ENCODE data around the gene TCFL5. TPM values are rescaled to one million over a fixed set of nuclear protein-coding genes. Genes with fewer than 3 reads are reported as not detected.

TCFL5 gene
- total RNA-seq, 4 donors from 2014 or later: 5.3 to 20.0 (median 14.2) TPM

DNA sequence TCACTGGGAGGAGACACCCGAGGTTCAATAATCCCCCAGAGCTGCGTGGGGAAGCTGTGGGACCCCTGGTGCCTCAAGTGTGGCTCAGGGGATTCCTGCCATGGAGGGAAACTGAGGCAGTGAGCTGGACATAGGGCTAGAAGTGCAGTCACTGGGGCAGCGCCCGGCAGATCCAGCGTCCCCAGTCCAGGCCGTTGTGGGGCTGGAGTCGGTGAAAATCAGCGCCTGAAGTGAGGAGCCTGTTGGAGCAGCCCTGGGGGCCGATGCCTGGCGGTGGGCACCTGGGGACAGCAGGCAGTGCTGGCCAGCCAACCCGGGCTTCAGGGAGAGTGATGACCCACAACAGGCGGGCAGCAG is 46.9 kb downstream of the TCFL5 start:
- H3K4me3 ChIP-seq: no peak overlapping the region
- no peaks in the 10 kb centered on the region for H3K36me3 ChIP-seq
- no peaks in the 10 kb centered on the region for H3K9me3 ChIP-seq
- TF ChIP-seq, protein P1, sequence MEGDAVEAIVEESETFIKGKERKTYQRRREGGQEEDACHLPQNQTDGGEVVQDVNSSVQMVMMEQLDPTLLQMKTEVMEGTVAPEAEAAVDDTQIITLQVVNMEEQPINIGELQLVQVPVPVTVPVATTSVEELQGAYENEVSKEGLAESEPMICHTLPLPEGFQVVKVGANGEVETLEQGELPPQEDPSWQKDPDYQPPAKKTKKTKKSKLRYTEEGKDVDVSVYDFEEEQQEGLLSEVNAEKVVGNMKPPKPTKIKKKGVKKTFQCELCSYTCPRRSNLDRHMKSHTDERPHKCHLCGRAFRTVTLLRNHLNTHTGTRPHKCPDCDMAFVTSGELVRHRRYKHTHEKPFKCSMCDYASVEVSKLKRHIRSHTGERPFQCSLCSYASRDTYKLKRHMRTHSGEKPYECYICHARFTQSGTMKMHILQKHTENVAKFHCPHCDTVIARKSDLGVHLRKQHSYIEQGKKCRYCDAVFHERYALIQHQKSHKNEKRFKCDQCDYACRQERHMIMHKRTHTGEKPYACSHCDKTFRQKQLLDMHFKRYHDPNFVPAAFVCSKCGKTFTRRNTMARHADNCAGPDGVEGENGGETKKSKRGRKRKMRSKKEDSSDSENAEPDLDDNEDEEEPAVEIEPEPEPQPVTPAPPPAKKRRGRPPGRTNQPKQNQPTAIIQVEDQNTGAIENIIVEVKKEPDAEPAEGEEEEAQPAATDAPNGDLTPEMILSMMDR (IDR thresholded peaks at IDR 0.05): no peak
- TF ChIP-seq POLR2A (IDR thresholded peaks at IDR 0.05): no peak
- peaks cover 11 to 22% of the 10 kb centered on the region in 2 donors for H3K27me3 ChIP-seq
- DNase-seq: no peak
- intact Hi-C loops (cut with DNase I; ENCODE audit: low total_unique reads): no loop called here
- H3K4me1 ChIP-seq: peaks cover 0 to 38% of the 10 kb centered on the region in 2 donors
- H3K27ac ChIP-seq: no peak overlapping the region

DNA sequence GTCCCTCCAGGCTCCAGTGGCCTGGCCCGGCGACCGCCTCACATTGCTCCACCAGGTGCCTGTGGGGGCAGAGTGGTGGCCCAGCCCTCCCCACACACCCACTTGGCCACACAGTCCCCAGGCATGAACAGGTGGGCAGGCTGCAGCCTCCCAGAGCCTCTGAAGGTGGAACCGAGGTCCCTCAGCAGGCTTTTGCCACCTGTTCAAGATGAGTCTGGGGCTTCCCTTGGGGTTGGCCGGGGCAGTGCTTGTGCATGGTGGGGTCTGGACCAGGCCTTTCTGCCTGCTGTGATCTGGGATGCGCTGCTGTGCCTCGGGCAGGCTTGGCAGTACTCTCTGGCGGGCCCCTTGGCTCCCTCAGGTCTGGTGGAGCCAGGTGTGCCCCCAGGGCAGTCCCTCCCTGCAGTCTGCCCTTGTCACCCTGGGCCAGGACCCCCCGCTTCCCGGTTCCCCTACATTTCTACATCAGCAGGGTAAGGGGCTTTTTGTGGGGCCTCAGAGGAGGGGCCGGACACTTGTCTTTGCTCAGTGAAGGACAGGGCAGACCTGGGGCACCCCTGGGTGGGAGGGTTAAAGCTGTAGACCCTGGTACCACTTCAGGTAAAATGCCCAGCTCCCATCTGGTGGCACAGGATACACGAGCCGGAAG is 47.4 kb downstream of the TCFL5 start:
- no peaks in the 10 kb centered on the region for H3K36me3 ChIP-seq
- H3K9me3 ChIP-seq: no peaks in the 10 kb centered on the region
- peaks cover 0 to 38% of the 10 kb centered on the region in 2 donors for H3K4me1 ChIP-seq
- no peak for DNase-seq
- H3K4me3 ChIP-seq: no peak overlapping the region
- H3K27me3 ChIP-seq: peaks cover 11 to 22% of the 10 kb centered on the region in 2 donors
- intact Hi-C loops (cut with DNase I; ENCODE audit: low total_unique reads): no loop called here
- no peak for TF ChIP-seq POLR2A (IDR thresholded peaks at IDR 0.05)
- TF ChIP-seq, protein P1 (IDR thresholded peaks at IDR 0.05): no peak
- H3K27ac ChIP-seq: no peak overlapping the region

DNA sequence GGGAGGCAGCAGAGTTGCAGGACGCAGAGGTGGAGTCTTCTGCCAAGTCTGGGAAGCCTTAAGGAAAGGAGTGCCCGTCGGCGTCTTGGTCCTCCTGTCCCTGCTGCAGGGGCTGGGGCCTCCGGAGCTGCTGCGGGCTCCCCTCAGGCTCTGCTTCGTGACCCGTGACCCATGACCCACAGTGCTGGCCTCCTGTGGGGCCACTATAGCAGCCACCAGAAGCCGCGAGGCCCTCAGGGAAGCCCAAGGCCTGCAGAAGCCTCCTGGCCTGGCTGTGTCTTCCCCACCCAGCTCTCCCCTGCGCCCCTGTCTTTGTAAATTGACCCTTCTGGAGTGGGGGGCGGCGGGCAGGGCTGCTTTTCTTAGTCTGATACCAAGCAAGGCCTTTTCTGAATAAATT is 48.0 kb downstream of the TCFL5 start:
- H3K36me3 ChIP-seq: no peaks in the 10 kb centered on the region
- no peak for DNase-seq
- intact Hi-C loops (cut with DNase I; ENCODE audit: low total_unique reads): no loop called here

DNA sequence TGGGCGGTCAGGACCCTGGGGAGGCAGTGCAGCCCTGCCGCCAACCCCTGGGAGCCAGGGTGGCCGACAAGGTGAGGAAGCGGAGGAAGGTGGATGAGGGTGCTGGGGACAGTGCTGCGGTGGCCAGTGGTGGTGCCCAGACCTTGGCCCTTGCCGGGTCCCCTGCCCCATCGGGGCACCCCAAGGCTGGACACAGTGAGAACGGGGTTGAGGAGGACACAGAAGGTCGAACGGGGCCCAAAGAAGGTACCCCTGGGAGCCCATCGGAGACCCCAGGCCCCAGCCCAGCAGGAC is 48.8 kb downstream of the TCFL5 start:
- TF ChIP-seq POLR2A (IDR thresholded peaks at IDR 0.05): no peak
- TF ChIP-seq, protein P1 (IDR thresholded peaks at IDR 0.05): no peak
- no peaks in the 10 kb centered on the region for H3K9me3 ChIP-seq
- H3K4me3 ChIP-seq: no peak overlapping the region
- H3K4me1 ChIP-seq: peaks cover 0 to 30% of the 10 kb centered on the region in 2 donors
- H3K27me3 ChIP-seq: peaks cover 11 to 22% of the 10 kb centered on the region in 2 donors
- no peak overlapping the region for H3K27ac ChIP-seq
- H3K36me3 ChIP-seq: no peaks in the 10 kb centered on the region
- DNase-seq: no peak
- intact Hi-C loops (cut with DNase I; ENCODE audit: low total_unique reads): no loop called here

More for the DNA sequence above, 48.0 kb downstream of the TCFL5 start:
- no peak overlapping the region for H3K4me3 ChIP-seq
- H3K27me3 ChIP-seq: peaks cover 11 to 22% of the 10 kb centered on the region in 2 donors
- no peak overlapping the region for H3K27ac ChIP-seq
- peaks cover 0 to 32% of the 10 kb centered on the region in 2 donors for H3K4me1 ChIP-seq
- TF ChIP-seq, protein P1 (IDR thresholded peaks at IDR 0.05): no peak
- TF ChIP-seq POLR2A (IDR thresholded peaks at IDR 0.05): no peak
- H3K9me3 ChIP-seq: no peaks in the 10 kb centered on the region

DNA sequence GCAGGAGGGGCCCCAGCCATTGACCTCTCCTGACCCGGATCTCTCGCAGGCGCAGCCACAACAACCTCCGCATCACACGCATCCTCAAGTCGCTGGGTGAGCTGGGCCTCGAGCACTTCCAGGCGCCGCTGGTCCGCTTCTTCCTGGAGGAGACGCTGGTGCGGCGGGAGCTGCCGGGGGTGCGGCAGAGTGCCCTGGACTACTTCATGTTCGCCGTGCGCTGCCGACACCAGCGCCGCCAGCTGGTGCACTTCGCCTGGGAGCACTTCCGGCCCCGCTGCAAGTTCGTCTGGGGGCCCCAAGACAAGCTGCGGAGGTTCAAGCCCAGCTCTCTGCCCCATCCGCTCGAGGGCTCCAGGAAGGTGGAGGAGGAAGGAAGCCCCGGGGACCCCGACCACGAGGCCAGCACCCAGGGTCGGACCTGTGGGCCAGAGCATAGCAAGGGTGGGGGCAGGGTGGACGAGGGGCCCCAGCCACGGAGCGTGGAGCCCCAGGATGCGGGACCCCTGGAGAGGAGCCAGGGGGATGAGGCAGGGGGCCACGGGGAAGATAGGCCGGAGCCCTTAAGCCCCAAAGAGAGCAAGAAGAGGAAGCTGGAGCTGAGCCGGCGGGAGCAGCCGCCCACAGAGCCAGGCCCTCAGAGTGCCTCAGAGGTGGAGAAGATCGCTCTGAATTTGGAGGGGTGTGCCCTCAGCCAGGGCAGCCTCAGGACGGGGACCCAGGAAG is 49.3 kb downstream of the TCFL5 start:
- Histone ChIP-seq H3K9me3 (no peaks in the 10 kb centered on the region), H3K27ac (no peak overlapping the region), H3K4me3 (no peak overlapping the region), H3K36me3 (no peaks in the 10 kb centered on the region), H3K4me1 (peaks cover 0 to 28% of the 10 kb centered on the region in 2 donors), H3K27me3 (peaks cover 11 to 16% of the 10 kb centered on the region in 2 donors)
- intact Hi-C loops (cut with DNase I; ENCODE audit: low total_unique reads): no loop called here
- no peak for TF ChIP-seq POLR2A (IDR thresholded peaks at IDR 0.05)
- TF ChIP-seq, protein P1 (IDR thresholded peaks at IDR 0.05): no peak
- no peak for DNase-seq
